Activated naive CD4-positive, alpha-beta T cell treated with Interleukin-2 at 50 U/mL for 16 hours (primary cell): Measurements from ENCODE around the gene RAPGEF2.
"Not testable (repeated sequence)": the region's sequence is repeated elsewhere in the genome, so short reads cannot be mapped to it uniquely, and the experiment has no call there.

ENCODE experiments used
- DNase-seq: peaks from one replicate; pipeline ENCODE4 v3.0.0-alpha.2; 2020

RAPGEF2 gene

DNA sequence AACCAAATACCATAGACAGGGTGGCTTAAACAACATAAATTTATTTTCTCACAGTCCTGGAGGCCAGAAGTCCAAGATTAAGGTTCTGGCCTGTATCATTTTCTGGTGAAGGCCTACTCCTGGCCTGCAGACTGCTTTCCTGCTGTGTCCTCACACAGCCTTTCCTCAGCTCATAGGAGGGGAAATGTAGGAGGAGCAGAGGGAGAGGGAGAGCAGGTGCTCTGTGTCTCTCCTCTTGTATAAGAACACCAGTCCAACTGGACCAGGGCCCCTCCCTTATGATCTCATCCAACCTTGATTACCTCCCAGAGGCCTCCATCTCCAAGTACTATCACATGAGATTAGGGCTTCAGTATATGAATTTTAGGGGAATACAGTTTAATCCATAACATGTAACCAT is 34.3 kb downstream of the RAPGEF2 start:
- DNase-seq, result no peak

DNA sequence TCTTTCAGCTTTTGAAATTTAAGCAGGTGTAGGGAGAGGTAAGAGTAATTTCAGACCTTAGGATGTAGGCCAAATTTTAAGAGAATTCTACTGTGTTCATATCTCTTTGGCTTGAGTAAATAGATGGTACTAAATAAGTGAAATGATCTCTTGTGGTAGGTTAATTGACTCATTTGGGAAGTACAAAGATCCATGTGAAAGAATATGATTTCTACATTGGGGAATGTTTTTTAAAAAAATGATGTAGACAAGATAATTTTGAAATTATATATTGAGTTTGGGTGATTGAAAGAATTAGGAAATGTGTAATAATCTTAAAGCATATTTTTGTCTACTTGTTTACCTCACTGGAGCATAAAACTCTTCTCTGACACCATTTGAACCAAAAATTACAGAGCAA is 35.6 kb downstream of the RAPGEF2 start:
- no peak for DNase-seq

DNA sequence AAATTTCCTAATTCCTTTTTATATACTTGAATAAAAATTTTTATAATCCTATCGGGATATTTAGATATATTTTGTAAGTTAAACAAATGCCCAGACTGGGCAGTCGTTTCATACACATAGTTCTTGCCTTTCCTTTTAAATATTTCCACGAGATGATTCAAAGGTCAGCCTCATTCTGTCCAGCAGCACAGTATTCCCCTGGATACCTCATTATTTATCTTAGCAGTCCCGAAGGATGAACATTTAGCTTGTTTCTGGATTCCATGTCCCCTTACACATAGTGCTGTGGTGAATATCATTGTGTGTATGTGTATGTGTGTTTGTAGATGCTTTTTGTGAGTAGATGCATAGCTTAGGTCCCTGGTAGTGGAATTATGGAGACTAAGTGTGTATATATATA is 38.3 kb downstream of the RAPGEF2 start:
- DNase-seq, result no peak

DNA sequence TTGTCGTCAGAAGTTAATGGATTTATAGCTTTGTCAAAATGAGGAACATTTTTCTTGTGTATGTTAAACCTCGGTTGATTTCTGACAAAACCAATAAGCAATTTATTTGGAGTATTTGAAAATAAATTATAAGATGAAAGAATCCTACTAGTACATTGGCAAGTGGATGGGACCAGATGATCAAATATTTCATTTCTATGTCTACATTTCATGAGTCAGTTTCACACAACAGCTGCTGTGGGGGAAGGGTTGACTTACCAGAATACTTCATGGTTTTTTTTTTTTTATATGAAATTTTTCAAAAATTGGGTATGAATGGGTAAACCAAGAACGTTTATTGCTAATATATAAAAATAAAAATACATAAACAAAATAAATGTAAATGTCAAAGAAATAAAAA is 39.4 kb downstream of the RAPGEF2 start:
- no peak for DNase-seq

DNA sequence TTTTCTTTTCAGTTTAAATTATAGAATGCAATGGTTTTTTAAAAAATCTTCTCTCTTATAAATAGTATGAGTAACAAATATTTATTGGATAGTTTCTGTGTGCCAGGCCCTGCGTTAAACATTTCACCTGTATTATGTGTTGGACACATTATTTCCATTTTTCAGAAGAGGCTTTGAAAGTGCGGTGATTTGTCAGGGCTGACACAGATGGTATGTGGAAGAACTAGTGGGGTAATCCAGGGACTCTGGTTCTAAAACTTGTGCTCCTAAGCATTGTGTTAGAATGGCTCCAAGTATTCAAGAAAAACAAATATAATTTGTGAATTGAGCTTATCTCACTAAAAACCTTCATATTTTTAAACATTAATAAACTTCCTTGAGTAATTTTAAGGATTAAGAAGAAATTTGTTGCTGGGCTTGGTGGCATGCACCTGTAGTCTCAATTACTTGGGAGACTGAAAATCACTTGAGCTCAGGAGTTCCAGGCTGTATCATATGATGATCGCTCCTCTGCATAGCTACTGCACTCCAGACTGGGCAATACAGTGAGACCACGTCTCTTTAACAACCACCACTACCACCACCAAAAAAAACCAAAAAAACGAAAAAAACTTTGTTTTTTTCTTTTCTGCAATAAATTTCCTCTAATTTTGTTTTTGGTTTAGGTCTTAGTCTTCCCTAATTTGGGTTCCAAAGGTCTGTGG is 40.0 kb downstream of the RAPGEF2 start:
- DNase-seq, result no peak

DNA sequence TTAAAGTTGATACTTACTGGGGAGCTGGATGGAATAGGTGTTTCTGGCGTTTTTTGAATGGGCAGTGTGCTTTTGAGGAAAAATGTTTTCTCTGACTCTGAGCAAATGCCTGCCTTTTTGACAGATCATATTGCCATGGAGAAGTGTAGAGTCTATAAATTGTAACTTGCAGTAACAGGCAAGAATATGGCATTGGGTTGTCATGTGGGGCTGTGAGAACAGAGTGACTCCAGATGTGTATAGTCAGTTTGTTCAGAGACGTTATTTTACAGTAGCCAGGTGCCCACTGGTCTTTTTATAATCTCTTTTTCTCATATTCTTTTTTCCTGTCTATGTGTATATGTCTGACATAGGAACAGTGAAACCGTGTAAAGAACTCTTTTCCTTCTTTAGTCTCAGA is 40.8 kb downstream of the RAPGEF2 start:
- no peak for DNase-seq

DNA sequence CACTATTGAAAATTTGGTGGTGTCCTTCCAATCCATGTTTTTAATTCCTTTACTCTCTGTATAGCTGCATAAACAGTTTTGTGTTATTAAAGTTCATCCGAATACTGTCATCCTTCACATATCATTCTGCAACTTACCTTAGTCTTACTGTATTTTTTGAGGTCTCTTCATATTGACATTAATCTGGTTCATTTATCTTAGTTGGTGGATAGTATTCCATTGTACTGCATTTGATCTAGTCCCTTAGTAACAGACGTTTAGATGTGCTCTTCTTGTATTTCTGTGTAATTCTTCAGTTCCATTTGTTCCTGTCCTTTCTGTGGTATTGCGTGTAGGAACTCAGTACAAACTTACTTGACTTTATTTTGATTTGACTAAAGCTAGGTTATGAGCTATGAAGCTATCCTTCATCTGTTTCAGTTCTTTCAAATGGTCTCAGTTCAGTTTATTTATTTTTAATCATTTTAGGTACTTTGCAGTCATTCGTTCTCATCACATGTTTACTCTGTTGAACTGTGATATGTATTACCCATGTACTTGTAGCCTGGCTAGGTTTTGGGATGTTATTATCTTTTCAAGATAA is 41.3 kb downstream of the RAPGEF2 start:
- no peak for DNase-seq

DNA sequence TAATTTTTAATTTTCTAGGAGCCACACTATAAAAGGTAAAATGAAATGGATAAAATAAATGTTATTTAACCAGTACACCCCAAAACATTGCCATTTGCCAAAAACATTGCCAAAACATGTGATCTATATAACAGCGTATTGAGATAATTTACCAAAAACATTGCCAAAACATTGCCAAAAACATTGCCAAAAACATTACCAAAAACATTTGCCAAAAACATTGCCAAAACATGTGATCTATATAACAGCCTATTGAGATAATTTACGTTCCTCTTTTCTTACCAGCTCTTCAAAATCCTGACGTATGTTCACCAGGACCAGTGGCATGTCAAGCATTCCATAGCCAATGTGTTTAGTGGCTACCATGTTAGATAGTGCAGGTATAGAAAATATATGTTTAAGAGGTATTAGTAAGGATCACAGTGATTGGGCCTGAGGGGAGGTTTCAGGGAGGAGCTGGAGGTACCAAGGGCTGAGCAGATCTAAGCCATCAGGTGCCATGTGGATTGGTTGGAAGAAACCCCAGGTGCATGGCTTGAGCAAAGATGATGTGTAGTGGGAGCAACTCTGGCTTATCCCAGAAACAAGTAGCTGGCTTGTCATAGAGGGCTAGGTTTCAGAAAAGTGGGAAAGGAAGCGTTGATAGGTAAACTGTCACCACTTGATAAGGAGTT is 42.6 kb downstream of the RAPGEF2 start:
- no peak for DNase-seq

DNA sequence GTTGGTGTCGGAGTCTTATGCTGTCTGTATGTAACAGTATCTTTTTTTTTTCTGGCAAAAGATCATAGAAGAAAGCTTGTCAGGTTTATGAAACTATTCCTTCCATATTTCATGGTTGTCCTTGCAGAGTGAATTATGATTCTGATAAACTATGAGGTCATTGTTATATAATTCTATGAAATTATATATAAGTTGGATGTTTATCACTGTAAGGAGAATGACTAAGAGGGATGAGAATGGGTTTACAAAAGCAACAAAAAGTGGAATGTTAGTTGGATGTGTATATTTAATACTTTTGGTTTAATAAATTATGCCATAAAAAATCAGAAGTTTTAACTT is 43.1 kb downstream of the RAPGEF2 start:
- DNase-seq, result no peak

DNA sequence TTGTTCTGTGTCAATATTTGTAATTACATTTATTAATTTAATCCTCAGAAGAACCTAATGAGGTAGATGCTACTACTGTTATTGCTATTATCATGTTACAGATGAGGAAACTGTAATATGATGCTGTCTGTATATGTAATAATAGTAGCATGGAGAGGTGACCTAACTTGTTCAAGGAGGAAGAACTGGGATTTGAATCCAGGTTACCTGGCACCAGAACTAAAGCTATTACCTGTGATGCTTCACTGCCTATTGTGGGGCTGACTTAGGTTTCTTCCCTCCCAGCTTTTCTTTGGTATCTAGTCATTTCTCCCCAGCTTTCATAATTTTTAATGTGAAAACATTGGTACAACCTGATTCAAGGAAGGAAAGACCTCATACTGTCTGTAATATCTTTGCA is 43.6 kb downstream of the RAPGEF2 start:
- DNase-seq, result no peak

DNA sequence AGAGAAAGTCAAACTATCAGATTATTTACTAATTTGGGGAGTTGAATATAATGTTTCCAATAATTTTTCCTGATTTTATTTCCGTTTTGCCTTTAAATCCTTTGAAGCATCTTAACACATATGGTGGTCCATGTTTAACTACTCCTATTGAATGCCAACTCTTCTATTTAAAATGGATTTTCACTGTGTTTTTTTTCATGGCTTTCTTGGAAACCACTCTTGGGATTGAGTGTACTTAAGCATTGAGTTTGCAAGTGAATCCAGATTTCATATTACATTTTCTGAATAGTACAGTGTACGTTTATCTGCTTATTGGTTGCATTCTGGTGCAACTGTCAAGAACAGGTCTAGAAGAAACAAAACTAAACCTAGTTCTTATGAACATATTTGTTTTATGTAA is 45.6 kb downstream of the RAPGEF2 start:
- DNase-seq, result no peak

DNA sequence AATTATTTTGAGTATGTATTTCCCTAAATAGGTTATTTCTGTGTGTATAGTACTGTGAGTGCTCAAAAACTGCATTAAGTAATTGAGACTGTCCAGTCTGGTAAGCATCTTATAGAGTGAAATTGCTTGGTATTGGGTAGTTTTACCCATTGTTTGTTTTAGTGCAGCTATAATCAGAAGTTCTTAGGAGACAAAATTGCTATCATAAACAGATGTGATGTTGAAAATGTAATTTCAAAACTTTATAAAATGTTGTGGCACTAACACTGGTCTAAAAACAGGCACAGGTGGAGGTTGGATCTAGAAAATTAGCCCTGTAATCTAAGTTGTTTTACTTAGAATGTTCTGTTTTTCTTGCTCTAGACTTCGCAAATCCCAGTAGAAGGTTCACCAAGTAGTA is 46.8 kb downstream of the RAPGEF2 start:
- DNase-seq, result no peak

DNA sequence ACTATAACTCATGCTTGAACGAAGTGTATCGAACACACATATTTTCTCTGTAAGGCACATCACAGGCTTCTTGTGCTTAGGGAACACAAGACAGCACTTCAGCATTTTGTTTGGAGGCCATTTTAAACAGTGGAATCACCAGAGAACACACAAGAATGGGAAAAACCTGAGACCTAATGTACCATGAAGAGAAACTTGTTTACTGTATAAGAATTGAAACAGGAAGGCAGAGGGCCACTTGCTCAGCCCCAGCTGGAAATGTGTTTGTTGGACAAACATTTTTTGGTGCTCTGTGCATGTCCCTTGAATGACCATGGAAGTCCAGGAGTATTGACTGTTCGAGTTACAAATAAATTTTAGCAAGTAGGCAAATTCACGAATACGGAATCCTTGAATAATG is 47.5 kb downstream of the RAPGEF2 start:
- no peak for DNase-seq

DNA sequence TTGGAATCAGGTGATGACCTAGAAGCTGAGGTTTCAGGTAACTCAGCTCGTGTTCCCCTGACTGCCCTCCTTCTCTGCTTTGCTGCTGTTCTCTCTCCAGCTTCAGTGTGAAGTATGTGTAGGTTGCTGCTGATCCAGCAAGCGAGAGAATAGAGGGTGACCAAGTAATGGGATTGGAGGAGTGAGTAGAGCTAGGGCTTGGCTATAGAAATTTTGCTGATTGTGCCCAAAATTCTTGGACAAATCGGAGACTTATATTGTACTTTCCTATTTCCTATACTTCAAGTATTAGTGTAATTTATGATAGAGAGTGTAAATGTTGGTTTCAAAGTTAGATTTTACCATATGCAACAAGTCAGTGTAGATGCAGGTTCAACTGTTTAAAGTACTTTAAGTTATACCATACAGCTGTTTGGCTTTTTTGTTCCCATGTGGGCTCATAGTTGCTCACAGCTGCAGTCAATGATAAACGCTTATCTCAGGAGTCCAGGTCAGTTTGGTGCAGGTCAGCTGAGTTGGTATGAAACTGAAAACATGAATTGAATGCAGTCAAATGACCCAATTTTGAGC is 48.0 kb downstream of the RAPGEF2 start:
- DNase-seq, result no peak

DNA sequence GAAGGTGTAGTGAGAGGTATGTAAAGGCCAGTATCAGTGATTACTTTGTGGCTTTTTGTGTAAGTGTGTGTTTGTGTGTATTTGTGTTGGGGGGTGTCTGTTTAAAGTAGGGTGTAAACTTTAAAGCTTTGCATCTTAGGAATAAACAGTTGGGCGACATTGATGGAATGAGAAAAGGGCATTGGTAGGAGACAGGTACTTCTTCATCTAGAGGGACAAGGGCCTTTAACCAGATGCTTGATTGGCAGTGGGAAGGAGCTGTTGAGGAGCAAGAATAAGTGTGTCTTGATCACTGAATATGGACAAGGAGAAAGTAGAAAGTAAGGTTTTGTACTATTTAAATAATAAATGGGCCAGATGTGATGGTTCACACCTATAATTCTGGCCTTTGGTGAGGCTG is 48.8 kb downstream of the RAPGEF2 start:
- DNase-seq, result no peak

DNA sequence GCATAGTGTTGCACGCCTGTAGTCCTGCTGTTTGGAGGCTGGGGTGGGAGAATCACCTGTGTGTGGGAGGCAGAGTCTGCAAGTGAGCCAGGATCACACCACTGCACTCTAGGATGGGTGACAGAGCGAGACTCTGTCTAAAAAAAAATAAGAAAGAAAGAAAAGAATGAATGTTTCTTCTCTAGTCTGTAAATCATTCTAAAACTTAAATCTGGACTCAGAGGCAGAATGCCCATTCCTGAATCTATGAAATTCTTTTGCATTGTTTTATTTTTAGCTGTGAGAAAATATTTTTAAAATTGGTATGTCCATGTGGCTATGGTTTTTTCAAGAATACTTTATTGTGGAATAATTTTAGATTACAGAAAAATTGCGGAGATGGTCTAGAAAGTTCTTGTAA is 49.3 kb downstream of the RAPGEF2 start:
- DNase-seq, result no peak

DNA sequence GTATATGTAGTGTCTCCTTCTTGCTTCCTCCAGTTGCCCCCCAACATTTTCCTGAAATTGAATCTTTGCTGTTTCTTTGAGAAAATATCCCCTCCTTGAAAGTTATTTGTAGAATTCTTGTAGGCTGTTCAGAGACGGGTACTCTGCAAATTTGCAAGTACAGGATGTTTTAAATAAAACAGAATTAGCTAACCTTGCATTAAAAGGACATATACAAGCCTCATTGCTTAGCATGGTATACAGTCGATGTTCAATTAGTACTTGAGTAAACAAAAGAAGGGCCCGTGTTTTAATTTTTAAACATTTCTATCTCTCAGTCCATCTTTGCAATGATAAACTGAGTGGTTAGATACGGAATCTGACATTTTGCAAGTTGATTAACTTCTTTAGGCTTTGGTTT is 50.8 kb downstream of the RAPGEF2 start:
- DNase-seq, result no peak

DNA sequence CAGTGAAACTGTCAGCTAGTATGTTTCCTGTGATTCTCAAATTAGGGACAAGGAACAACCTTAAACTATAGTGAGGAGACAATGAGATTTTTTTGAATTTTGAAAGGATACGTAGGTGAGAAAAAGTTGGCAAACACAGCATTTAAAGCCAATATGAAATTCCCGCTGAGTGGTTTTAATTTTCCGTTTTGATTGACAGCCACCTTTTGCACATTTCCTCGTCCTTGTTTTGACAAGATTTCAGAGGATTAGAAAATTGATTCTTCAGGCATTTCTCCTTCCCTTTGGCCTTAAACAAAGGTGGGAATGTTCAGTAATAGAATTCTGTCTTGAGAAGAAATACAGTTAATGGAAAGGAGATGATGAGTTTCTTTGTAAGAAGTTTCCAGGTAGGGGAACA is 52.2 kb downstream of the RAPGEF2 start:
- DNase-seq, result no peak

DNA sequence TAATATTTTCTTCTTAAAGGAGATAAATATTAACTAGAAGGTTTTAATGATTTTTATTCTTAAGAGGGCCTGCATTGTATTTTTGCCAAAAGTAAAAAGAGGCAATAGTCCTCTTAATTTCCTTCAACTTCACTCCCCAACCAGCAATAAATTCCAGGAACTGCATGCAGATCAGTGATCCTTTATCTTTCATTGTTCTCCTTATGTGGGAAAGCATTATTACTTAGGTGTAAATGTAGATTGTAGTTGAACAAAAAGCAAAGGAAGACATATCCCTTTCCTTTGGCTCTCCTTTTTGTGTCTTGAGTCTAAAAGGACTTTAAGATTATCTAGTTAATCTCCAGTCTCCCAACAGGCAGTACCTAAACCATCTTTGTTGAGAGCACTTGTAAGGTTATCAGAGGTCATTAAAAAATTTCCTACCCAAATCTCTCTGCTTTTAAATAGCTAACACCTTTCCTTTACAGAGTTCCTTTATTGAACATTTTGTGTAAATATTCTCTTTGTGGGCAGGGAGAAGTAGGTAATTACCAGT is 55.3 kb downstream of the RAPGEF2 start:
- no peak for DNase-seq

DNA sequence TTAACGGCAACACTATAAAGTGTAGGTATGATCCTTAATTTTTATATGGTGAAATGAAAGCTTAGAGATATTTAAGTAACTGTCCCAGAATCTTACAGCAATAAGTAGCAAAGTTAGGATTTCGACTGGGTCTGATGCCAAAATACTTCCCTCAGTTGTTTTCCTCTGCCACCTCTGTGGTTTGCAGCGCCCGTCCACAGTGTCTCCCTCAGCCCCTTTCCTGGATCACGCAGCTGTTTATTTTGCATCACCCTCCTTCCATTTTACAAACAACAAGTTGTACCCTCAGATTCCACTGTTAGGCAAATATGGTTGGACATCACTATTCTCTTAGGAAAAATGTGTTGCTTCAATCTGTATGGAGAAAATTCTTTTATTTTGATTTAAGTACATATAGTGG is 56.1 kb downstream of the RAPGEF2 start:
- DNase-seq, result no peak

DNA sequence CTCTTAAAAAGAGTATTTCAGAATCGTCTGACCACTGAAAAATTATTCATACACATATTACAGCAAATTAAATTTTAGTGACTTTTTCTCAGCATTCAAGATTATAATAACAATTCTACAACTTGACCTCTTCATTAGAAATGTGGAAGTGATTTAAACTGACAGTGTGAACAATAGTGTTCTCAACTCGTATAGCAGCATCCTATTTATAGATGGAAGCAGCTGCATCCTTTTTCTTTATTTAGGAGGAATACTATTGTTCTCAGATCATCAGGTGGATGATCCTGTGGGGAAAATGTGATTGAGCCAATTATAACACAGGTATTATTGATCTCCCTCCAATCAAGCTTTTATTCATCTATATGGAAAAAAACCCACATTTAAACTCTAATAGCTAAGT is 56.7 kb downstream of the RAPGEF2 start:
- no peak for DNase-seq

DNA sequence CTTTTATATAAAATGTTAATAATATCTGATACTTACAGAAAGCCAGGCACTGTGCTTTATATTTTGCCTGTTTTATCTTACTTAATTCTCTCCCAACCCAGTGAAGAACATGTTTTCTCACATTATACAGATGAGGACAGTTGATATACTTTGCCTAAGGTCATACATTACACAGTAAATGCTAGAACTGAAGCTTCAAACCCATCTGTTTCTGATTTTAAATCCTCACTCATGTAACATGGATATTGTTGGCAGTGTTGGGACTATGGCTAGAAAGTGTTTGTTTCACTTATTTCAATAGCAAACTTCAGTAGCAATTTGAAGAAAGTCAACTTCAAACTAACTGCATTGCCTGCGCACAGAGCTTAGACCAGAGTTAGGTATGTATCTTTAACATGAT is 57.4 kb downstream of the RAPGEF2 start:
- DNase-seq, result no peak

DNA sequence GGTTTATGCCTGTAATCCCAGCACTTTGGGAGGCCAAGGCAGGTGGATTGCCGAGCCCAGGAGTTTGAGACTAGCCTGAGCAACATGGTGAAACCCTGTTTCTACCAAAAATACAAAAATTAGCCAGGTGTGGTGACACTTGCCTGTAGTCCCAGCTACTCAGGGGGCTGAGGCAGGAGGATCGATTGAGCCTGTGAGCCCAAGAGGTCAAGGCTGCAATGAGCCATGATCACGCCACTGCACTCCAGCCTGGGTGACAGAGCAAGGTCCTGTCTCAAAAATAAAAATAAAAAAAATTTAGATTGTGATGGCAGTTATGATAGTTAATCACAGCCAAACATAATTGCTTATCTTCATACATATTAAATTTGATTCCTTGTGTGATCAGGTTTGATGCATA is 58.6 kb downstream of the RAPGEF2 start:
- DNase-seq, result not testable (repeated sequence)

DNA sequence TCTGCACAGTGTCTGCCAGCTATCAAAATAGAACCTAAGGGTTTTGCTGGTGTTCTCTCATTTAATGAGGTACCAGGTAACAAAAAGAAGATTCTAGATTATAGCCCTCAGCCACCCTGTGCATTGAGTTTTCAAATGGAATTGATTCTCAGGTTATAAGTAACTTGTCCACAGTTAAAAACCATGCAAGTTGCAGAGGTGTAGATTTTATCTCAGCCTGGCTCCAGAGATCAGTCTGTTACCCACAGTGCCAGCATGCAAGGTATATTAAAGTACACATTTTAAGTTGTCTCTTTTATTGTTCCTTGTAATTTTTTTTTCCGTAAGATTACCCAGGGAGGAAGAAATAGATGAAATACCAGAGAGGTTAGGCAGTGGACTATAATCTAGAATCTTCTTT is 59.7 kb downstream of the RAPGEF2 start:
- DNase-seq, result no peak
